GM18508 (cell line): ENCODE measurements around the gene OLA1.

Source experiments
- ATAC-seq: cut with Tn5 transposase; IDR thresholded peaks from one replicate; pipeline ENCODE4 v1.9.1; 2021; ENCODE audit warnings: moderate number of reproducible peaks; ENCODE audit not compliant: insufficient read depth, unreplicated experiment

Gene OLA1

DNA sequence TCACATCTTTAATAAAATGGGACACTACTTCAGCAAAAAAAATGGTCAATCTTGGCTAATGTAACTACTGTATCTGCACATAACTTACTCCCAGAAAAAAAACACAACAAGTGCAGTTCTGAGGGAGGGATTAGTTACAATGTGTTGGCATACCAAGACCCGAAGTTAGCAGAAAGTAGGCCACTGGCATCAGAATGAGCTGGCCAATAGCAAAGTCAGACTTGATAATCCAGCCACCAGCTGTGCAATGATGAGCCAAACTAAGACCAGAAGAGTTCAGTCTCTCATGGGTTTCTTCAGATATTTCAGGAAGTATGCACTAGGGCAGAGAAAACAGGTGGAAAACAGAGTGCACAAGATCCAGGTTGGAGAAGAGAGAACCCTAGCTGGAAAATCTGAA is 65.3 kb downstream of the OLA1 start:
- ATAC-seq: no peak

DNA sequence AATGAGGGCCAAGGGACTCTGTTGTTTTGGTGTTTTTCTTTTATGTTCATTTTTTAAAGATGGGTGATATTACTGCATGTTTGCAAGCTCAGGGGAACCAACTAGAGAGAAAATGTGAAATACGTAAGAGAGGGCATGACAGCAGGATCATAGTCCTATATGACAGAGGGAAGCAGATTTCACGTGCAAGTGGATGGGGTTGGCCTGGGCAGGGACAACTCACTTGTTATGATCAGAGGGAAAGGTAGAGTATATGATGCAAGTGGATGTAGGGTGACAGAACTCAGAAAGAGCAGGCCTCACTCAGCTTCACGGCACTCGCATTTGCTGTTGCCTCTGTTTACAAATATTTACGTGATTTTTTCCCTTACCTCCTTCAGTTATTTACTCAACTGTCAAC is 67.0 kb downstream of the OLA1 start:
- ATAC-seq: no peak

DNA sequence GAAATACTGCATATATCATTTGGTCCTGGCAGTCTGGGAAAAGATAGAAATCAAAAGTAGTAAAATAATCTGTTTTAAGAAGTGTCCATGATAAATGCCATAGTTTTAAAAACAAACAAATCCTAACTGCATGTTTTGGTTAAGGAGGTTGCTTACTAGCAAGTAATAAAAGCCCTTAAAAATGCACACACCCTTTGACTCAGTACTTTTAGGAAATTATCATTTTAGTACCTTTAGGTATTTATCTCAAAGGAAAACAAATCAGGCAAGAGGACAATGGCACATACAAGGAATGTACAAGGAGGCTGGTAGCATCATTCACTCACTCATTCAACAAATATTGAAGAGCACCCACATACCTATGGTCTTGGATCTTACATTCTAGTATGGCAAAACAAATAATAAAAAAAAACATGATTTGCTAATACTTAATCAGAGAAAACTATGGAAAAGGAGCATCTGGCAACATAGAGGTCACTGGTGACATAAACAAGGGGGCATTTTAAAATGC is 67.6 kb downstream of the OLA1 start:
- ATAC-seq: no peak

DNA sequence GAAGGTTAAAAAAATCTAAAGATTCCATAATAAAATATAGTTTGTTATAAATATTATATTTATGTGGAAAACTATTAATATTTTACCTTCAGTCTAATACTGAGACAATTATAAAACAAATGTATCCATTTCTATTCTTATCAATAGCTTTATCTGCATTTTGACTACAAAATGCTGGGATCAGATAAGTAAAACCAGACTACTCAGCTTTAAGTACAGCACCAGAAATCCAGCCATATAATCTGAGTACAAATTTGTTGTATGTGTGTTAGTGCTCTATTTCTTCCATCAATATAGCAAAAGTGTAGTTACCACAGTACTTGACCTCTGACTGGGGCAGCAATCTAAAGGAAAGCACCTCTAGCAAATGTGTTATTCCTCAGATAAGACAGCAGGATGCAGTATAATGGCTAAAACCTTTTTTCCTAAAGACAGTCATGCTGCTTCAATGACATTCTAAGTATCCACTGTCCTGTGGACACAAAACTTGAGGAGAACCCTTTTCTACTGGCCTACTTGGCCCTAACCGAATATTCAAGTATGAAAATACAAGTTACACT is 68.1 kb downstream of the OLA1 start:
- no peak for ATAC-seq

DNA sequence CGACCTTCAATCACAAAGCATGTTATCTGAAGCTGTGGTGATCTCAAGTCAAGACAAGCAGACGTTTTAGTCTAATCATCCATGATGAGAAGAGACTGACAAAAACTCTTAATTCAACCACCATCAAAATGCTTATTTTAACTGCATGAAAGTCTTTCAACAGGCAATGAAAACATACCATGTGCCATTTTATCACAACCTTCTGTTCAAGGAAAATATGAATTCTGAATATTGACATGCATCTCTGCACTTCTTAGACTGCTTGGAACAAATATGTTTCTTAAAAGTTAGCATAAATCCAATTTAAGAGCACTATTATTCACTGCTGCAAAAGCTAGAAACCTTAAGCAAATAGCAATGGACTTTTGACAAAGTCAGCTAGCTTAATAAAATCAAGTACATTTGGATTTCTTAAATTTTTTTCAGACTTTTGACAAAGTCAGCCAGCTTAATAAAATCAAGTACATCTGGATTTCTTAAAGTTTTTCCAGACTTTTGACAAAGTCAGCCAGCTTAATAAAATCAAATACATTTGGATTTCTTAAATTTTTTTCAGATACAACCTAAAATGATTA is 70.9 kb downstream of the OLA1 start:
- ATAC-seq: no peak

DNA sequence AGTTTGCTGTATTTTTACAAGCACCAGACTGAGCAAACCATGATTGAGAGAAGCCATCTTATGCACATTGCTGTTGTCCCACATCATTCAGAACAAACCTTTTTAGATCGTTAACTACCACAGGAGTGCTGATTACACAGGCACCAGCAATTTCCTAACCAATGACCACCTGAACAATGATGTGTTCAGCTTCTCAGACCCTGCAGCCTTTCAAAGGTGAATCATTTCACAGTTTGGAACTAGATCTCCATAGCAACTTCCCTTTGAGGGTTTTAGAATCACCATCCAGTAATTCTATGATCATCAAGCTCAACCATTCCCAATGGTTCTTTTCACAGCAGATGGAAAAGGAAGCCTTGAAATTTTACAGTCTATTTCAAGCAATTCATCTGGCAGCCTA is 71.4 kb downstream of the OLA1 start:
- no peak for ATAC-seq

DNA sequence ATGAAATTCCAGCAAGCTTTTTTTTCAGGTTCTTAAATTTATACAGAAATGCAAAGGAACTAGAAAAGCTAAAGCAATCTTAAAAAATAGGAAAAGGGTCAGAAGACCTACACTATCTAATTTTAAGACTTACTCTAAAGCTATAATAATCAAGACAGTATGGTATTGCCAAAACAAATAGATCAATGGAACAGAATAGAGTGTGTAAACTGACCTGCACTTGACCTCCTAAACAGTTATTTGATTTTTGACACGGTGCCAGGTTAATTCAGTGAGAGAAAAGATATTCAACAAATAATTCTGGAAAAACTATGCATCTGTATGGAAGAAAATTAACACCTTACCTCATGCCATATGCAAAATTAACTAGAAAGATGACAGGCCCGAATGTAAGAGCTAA is 73.6 kb downstream of the OLA1 start:
- ATAC-seq: no peak

DNA sequence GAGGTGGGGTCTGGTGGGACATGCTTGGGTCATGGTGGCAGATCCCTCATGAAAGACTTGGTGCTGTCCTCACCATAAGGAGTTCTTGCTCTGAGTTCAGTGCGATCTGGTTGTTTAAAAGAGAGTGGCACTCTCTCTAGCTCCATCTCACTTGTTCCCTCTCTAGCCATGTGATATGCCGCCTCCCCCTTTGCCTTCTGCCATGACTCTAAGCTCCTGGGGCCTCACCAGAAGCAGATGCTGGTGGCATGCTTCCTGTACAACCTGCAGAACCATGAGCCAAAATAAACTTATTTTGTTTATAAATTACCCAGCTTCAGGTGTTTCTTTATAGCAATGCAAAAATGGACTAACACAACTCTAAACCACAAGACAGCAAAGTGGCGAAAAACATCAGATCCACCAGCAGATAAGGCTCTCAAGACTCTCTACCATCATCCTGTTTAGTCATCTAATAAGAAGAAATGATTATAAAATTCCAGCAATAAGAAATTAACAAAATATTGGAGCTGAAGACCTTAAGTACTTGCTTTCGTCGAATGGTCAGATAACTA is 75.5 kb downstream of the OLA1 start:
- ATAC-seq: no peak

DNA sequence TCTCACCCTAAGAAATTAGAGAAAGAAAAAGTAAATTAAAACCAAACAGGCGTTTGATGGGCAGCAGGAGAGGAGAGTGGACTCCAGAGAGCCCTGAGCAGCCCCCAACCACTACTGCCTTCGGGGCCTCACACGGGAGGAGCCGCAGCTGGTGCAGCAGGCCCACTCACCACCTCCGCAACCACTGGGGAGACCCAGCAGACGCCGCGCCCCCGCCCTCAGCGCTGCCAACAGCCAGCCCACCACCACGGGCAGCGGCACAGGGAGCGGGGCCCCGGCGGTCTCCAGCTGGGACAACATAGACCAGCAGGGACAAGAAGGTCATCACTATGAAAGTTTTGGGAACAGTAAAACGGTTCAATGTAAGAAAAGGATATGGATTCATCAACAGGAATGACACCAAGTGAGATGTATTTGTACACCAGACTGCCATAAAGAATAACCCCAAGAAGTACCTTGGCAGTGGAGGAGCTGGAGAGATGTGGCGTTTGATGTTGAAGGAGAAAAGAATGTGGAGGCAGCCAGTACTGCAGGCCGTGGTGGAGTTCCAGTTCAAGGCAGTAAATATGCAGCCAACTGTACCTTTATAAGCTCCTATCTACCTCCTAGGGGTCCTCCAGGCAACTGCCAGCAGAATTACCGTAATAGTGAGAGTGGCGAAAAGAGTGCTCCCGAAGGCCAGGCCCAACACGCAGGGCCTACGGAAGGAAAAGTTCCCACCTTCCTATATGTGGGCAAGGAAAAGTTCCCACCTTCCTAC is 76.5 kb downstream of the OLA1 start:
- ATAC-seq: no peak

DNA sequence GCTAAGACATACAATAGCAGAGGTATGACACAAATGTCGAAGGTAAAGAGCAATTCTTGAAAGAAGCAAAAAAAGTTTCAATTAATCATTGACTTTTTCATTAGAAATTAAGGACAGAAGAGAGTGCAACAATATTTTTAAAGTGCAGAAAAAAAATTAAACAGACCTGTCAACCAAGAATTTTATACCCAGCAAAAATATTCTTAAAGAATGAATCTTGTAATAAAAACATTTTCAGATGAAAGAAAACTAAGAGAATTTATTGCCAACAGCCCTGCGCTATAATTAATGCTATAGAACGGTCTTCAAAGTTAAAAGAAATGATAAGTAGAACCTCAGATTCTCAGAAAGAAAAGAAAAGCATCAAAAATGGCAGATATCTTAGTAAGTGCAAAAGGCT is 79.0 kb downstream of the OLA1 start:
- ATAC-seq: no peak

DNA sequence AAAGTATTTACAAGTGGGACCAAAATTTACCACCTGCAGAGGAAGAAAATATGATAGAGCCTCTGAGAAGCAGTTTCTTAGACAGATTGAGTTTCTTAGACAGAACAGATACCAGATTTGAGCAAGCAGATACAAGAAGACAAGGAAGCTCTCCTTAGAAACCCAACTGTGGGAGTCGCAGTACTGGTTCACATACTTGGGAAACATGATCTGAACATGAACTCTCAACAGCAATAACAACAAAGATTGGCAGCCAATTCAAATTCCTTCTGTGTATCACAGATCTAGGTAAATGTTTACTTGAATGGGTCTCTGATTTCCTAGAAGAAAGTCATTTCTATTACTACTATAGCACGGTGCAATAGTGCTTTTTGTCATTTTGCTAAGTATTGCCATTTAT is 82.1 kb downstream of the OLA1 start:
- no peak for ATAC-seq

DNA sequence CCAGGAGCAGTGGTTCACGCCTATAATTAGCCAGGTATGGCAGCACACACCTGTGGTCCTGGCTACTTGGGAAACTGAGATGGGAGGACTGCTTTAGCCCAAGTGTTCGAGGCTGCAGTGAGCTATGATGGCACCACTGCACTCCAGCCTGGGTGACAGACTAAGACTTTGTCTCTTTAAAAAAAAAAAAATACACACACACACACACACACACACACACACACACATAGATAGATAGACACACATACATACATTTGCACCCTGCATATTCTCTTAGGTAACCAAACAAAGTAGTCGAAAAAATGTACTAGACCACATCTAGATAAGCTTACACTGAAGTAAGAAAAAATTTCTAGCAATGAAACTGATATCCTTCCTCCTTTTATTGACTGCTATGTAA is 86.8 kb downstream of the OLA1 start:
- no peak for ATAC-seq

DNA sequence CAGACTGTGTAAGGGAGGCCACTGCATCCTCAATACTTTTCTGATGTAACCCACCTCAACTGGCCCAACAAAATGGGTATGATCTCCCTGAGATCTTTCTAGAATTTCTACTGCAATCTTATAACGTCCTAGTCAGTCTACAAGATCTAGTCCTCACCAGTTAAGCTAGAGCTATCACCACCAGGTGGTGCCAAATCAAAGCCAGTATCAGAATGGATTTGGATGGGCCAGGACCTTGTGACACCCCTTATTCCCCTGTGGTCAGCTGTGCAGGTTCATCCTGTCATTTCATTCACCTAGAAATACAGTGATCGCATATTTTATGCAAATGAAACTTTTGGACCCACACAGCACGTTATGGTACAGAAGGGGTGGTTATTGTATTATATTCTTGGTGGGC is 90.3 kb downstream of the OLA1 start:
- no peak for ATAC-seq

DNA sequence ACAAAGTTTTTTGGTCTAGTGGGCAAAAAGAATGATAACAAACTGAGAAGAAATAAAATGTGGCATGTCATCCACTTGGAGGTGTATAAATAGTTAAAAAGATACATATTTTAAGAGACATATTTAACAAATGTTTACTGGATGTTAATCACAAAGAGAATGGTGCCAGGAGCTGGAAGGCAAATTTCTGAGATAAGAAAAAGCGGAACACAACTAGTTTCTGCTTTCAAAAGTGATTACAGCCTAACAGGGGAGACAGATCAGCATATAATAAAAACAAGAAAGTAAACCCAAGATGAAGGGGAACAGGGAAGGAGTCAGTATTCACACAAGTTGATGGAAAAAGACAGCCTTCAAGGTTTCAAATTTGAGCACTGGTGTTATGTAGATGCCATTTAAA is 91.3 kb downstream of the OLA1 start:
- ATAC-seq: no peak

DNA sequence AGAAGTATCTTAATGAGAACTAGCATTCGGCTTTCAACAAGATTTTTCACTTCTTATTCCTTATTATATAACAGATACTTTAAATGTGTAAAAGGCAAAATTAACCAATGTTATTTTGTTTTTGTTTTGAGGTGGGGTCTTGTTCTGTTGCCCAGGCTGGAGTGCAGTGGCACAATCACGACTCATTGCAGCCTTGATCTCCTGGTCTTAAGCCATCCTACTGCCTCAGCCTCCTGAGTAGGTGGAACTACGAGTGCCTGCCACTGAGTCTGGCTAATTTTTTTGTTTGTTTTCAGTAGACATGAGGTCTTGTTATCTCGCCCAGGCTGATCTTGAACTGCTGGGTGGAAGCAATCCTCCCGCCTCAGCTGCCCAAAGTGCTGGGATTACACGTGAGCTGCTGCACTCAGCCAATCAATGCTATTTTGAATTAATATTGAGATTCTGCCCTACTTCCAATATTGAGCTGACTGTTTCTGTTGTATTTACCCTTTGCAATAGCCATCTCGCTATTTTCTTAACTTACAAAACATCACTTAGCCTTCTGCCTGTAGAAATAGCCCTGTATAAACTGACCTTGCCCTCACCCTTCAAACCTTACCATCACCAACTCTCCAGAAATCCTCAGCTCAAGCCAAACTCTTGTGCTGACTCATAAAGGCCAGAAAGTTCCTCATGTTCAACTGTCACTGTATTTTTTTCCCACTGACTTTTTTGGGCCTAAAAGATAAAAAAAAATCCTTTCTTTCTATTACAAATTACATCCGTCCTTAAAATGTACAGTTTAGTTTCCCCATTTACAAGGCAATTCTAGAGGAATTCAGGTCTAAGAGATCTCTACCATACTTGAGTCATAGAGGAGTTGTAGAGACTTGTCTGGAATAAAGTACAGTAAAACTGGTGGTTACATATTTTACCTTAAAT is 94.3 kb downstream of the OLA1 start:
- ATAC-seq: no peak

DNA sequence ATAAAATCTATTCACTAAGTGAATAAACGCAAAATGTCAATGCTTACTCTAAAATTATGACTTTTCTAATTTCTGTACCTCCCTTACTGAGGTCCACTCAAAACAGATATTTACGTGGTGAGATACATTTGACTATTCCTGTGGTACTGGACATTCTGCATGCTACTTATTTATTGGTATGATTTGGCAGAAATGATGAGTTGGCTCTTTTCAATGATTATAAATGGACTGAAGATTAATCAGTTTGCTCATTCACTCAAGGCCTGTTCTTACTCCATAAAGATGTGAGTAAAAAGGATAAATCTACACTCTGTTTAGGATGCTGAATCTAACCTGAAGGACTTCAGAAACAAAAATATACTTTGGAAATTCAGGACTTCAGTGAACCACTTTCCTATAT is 98.8 kb downstream of the OLA1 start:
- ATAC-seq: no peak

DNA sequence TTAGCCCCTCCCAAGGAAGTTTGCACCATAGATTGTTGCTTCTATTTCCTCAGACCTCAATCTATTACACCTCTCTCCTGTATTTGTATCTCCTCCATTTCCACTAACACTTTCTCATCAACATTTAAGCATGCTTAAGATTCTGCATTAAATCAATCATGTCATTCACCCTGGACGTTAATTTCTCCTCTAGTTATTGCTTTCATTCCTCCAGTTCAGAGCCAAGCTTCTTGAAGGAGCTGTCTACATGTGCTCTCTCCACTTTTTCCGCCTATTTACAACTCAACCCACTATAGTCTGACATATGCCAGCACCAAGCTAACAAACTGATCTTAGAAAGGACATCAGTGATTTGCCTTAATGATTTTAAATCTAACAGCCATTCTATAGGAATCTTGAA is 99.5 kb downstream of the OLA1 start:
- ATAC-seq: no peak

DNA sequence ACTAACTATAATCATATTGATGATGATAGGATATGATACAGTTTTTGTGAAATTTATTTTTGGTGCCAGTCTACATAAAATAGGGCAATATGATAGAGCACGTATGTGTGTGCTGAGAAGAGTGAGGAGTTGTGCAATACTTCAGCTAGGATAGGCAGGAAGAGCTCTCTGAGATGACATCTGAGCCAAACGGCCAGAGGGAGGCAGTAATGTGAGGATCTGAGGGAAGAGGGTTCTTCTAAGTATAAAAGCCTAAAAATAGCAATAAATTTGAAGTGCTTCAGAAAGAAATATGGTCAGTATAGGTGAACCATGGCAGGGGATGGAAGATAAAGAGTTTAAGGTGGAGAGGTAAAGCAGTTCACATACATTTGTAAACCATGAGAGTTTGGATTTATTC is 102.5 kb downstream of the OLA1 start:
- ATAC-seq: no peak

DNA sequence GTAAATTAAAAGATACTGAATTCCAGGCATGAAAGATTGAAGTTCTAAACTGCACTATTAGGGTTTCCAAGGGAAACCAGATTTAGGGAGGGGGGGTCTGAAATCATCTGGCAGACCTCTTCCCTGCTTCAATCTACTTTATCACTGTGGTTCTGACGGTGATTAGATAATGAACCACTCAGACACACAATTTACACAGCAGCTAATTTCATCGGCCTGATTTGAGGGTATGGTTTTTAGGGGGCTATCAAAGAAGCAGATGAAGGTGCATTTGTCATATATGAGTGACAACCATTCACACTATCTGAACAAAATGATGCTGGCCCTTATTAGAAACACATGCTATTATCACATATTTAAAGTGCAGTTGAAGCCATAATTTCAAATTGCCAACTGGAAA is 106.0 kb downstream of the OLA1 start:
- ATAC-seq: no peak

DNA sequence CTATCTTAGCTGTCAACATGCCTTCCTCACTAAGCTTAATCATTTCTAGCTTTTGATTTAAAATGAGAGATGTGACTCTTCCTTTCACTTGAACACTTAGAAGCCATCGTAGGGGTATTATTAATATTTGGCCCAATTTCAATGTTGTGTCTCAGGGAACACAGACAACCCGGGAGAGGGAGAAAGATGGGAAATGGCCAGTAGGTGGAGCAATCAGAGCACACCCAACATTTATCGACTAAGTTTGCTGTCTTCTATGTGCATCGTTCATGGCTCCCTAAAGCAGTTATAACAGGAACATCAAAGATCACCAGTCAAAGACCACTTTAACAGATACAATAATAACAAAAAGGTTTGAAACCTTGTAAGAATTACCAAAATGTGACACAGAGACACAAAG is 110.2 kb downstream of the OLA1 start:
- no peak for ATAC-seq

DNA sequence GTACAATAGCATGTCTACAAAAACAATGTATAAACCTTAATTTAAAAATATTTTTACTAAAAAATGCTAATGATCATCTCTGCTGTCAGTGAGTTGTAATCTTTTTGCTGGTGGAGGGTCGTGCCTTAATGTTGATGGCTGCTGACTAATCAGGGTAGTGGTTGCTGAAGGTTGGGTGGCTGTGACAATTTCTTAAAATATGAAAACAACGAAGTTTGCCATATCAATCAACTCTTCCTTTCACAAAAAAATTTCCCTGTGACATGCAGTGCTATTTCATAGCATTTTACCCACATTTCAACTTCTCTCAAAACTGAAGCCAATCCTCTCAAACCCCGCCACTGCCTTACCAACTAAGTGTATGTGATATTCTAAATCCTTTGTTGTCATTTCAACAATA is 112.4 kb downstream of the OLA1 start:
- no peak for ATAC-seq
